ENCODE data around the gene PLA2G2C.

DNA sequence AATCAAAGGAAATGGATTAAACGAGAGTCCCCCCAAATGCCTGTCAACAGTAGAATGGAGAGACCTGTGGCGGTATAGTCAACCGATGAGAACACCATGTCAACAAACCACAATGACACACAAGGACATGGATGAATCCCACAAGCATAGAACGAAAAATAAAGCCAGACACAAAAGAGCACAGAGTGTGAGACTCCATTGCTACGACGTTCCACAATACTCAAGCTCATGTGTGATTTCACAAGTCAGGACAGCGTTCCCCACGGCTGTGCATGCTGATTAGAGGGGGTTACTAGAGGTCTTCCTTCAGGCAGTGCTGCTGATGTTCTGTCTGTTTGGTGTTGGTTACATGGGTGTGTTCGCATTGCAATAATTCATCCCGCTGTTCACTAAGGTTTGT is 61.2 kb downstream of the PLA2G2C start:
- TF ChIP-seq, protein P1, sequence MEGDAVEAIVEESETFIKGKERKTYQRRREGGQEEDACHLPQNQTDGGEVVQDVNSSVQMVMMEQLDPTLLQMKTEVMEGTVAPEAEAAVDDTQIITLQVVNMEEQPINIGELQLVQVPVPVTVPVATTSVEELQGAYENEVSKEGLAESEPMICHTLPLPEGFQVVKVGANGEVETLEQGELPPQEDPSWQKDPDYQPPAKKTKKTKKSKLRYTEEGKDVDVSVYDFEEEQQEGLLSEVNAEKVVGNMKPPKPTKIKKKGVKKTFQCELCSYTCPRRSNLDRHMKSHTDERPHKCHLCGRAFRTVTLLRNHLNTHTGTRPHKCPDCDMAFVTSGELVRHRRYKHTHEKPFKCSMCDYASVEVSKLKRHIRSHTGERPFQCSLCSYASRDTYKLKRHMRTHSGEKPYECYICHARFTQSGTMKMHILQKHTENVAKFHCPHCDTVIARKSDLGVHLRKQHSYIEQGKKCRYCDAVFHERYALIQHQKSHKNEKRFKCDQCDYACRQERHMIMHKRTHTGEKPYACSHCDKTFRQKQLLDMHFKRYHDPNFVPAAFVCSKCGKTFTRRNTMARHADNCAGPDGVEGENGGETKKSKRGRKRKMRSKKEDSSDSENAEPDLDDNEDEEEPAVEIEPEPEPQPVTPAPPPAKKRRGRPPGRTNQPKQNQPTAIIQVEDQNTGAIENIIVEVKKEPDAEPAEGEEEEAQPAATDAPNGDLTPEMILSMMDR (IDR thresholded peaks at IDR 0.05; ENCODE audit: insufficient read depth, low read depth, low read length): no peak
- TF ChIP-seq EZH2 (IDR thresholded peaks at IDR 0.05; ENCODE audit: insufficient read depth, low read length): no peak
